Stimulated activated naive CD8-positive, alpha-beta T cell treated with anti-CD3 and anti-CD28 coated beads, Interleukin-15, Interleukin-2, amounts not matched to agents 100 ng/mL and 50 ng/mL, for 24 hours (primary cell): Measurements from ENCODE around the gene CFHR2.
"Not testable (repeated sequence)": the region's sequence is repeated elsewhere in the genome, so short reads cannot be mapped to it uniquely, and the experiment has no call there.

Experiments used
- H3K27ac Mint-ChIP-seq: one replicate; pipeline ENCODE4 v1.8.0; 2021; ENCODE audit warnings: mild to moderate bottlenecking, mixed read lengths
- H3K27me3 Mint-ChIP-seq: one replicate; pipeline ENCODE4 v1.8.0; 2021; ENCODE audit warnings: mixed read lengths
- H3K36me3 Mint-ChIP-seq: one replicate; pipeline ENCODE4 v1.8.0; 2021; ENCODE audit warnings: low read depth, mixed read lengths
- H3K4me1 Mint-ChIP-seq: one replicate; pipeline ENCODE4 v1.8.0; 2021; ENCODE audit warnings: low read depth, mixed read lengths
- H3K4me3 Mint-ChIP-seq: one replicate; pipeline ENCODE4 v1.8.0; 2021; ENCODE audit warnings: mild to moderate bottlenecking, mixed read lengths
- H3K9me3 Mint-ChIP-seq: one replicate; pipeline ENCODE4 v1.8.0; 2021; ENCODE audit warnings: mixed read lengths

The CFHR2 gene

GRCh38 chr1:196943568-196943967 is at the start of gene CFHR2:
Gene CFHR2, plus strand, starts transcription at chr1:196943738. Its CDS starts 143 bp downstream, at chr1:196943881.
- H3K9me3 Mint-ChIP-seq, H3K27ac Mint-ChIP-seq, H3K4me1 Mint-ChIP-seq, H3K27me3 Mint-ChIP-seq, H3K36me3 Mint-ChIP-seq, H3K4me3 Mint-ChIP-seq: not testable (repeated sequence)

DNA sequence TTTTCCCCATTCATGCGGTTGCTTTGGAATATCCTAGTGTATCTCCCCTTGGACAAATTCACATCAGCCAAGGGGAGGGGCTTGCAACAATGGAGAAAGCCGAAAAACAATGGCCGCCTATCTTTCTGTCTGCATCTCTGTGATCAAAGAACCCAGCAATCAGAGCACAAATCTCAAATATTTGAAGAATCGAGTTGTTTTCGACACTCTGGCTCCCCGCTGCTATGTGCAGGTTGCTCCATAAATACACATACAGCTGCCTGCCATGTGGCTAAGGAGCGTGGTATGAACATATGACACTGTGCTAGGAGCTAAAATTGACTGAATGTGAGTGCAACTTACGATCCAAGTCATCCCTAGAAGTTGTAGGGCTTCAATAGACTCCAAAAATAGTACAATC is 47.2 kb upstream of the CFHR2 start:
- Mint-ChIP-seq H3K9me3 (no peaks in the 10 kb centered on the region), H3K27ac (no peak overlapping the region), H3K4me3 (no peak overlapping the region), H3K4me1 (no peaks in the 10 kb centered on the region), H3K36me3 (no peaks in the 10 kb centered on the region), H3K27me3 (peaks cover 16% of the 10 kb centered on the region)

GRCh38 chr1:196897158-196897828 is 46.2 kb upstream of the CFHR2 start:
- H3K27me3 Mint-ChIP-seq = peaks cover 16% of the 10 kb centered on the region
- no peak overlapping the region for H3K4me3 Mint-ChIP-seq
- no peaks in the 10 kb centered on the region for H3K9me3 Mint-ChIP-seq
- no peaks in the 10 kb centered on the region for H3K4me1 Mint-ChIP-seq
- no peak overlapping the region for H3K27ac Mint-ChIP-seq
- H3K36me3 Mint-ChIP-seq = no peaks in the 10 kb centered on the region

- H3K27ac Mint-ChIP-seq = no peak overlapping the region
- no peaks in the 10 kb centered on the region for H3K36me3 Mint-ChIP-seq
- no peaks in the 10 kb centered on the region for H3K9me3 Mint-ChIP-seq
- no peaks in the 10 kb centered on the region for H3K4me1 Mint-ChIP-seq
- no peak overlapping the region for H3K4me3 Mint-ChIP-seq
- peaks cover 9% of the 10 kb centered on the region for H3K27me3 Mint-ChIP-seq
Measured at GRCh38 chr1:196902344-196902743, 41.2 kb upstream of the CFHR2 start.

GRCh38 chr1:196910215-196910614 is 33.3 kb upstream of the CFHR2 start:
- H3K27ac Mint-ChIP-seq = no peak overlapping the region
- no peak overlapping the region for H3K4me3 Mint-ChIP-seq
- no peaks in the 10 kb centered on the region for H3K4me1 Mint-ChIP-seq
- no peaks in the 10 kb centered on the region for H3K27me3 Mint-ChIP-seq
- H3K36me3 Mint-ChIP-seq = no peaks in the 10 kb centered on the region
- no peaks in the 10 kb centered on the region for H3K9me3 Mint-ChIP-seq

DNA sequence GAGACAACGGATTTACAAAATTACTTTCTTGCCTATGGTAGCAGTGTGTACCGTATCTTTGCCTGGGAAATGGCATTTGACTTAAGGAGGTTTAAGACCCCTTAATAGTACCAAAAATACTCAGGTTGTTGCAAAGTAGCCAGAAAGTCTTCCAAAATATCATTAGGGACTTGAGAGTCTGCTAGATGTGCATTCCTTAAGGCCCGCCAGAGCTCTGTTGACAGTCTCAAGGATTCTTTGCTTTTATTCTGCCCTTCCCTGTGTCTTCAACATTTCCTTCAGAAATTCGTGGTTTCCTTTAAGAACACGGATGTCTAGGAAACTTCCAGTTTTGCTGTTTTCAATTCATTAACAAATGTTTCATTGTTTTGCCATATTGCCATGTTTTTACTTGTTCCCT is 31.3 kb upstream of the CFHR2 start:
- not testable (repeated sequence) for H3K4me3 Mint-ChIP-seq, H3K9me3 Mint-ChIP-seq, H3K36me3 Mint-ChIP-seq, H3K4me1 Mint-ChIP-seq, H3K27me3 Mint-ChIP-seq, H3K27ac Mint-ChIP-seq

DNA sequence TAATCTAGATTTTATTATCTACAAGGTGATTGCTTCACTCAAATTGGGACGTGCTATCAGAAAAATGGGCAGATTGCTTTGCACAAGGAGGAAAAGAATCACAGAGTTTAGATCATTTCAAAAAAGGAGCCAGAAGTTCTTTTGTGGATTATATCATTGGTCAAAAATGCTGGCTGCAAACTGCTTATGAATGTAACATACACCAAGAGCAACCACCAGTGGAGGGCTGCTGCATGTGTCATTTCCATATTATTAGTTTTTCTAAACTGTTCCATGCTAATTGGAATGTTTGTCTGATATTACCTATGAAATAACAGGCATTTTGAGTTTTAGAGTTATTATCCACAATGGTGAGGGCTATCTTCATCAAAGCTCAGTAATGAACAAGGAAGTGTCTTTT is 16.7 kb upstream of the CFHR2 start:
- not testable (repeated sequence) for H3K36me3 Mint-ChIP-seq, H3K27ac Mint-ChIP-seq, H3K4me3 Mint-ChIP-seq, H3K9me3 Mint-ChIP-seq, H3K27me3 Mint-ChIP-seq, H3K4me1 Mint-ChIP-seq

GRCh38 chr1:196932853-196933252 is 10.7 kb upstream of the CFHR2 start:
- not testable (repeated sequence) for H3K27me3 Mint-ChIP-seq, H3K4me3 Mint-ChIP-seq, H3K9me3 Mint-ChIP-seq, H3K4me1 Mint-ChIP-seq, H3K36me3 Mint-ChIP-seq, H3K27ac Mint-ChIP-seq

DNA sequence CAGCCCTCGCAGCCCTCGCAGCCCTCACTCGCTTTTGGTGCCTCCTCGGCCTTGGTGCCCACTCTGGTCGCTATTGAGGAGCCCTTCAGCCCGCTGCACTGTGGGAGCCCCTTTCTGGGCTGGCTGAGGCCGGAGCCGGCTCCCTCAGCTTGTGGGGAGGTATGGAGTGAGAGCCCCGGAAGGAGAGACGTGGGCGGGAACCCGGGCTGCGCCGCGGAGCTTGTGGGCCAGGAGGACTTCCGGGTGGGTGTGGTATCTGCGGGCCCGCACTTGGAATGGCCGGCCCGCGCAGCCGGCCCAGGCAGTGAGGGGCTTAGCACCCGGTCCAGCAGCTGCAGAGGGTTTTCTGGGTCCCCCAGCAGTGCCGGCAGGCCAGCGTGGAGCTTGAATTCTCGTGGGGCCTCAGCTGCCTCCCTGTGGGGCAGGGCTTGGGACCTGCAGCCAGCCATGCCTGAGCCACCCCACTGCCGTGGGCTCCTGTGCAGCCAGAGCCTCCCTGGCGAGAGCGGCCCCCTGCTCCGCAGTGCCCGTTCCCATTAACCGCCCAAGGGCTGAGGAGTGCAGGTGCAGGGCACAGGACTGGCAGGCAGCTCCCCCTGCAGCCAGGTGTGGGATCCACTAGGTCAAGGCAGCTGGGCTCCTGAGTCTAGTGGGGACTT is 9.9 kb upstream of the CFHR2 start:
- H3K4me1 Mint-ChIP-seq = no peaks in the 10 kb centered on the region
- no peaks in the 10 kb centered on the region for H3K36me3 Mint-ChIP-seq
- H3K27ac Mint-ChIP-seq = no peak overlapping the region
- no peaks in the 10 kb centered on the region for H3K27me3 Mint-ChIP-seq
- H3K9me3 Mint-ChIP-seq = no peaks in the 10 kb centered on the region
- no peak overlapping the region for H3K4me3 Mint-ChIP-seq

GRCh38 chr1:196941474-196941873 is 2.1 kb upstream of the CFHR2 start:
- not testable (repeated sequence) for H3K4me3 Mint-ChIP-seq, H3K27me3 Mint-ChIP-seq, H3K36me3 Mint-ChIP-seq, H3K4me1 Mint-ChIP-seq, H3K9me3 Mint-ChIP-seq, H3K27ac Mint-ChIP-seq

GRCh38 chr1:196951711-196952394 is 8.3 kb downstream of the CFHR2 start:
- H3K27ac Mint-ChIP-seq = no peak overlapping the region
- H3K36me3 Mint-ChIP-seq = no peaks in the 10 kb centered on the region
- H3K4me3 Mint-ChIP-seq = no peak overlapping the region
- H3K27me3 Mint-ChIP-seq = no peaks in the 10 kb centered on the region
- no peaks in the 10 kb centered on the region for H3K4me1 Mint-ChIP-seq
- peaks cover 7% of the 10 kb centered on the region for H3K9me3 Mint-ChIP-seq

DNA sequence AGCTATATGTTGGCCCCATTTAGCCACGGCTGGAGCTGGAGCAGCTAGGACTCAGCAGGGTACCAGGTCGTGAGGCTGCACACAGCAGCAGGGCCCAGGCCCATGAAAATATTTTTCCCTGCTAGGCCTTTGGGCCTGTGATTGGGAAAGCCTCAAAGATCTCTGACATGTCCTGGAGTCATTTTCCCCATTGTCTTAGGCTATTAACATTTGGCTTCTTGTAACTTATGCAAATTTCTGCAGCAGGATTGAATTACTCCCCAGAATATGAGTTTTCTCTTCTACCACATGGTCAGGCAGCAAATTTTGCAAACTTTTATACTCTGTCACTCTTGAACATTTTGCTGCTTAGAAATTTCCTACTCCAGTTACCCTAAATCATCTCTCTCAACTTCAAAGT is 11.2 kb downstream of the CFHR2 start:
- peaks cover 7% of the 10 kb centered on the region for H3K9me3 Mint-ChIP-seq
- no peak overlapping the region for H3K27ac Mint-ChIP-seq
- no peak overlapping the region for H3K4me3 Mint-ChIP-seq
- no peaks in the 10 kb centered on the region for H3K4me1 Mint-ChIP-seq
- no peaks in the 10 kb centered on the region for H3K36me3 Mint-ChIP-seq
- no peaks in the 10 kb centered on the region for H3K27me3 Mint-ChIP-seq

DNA sequence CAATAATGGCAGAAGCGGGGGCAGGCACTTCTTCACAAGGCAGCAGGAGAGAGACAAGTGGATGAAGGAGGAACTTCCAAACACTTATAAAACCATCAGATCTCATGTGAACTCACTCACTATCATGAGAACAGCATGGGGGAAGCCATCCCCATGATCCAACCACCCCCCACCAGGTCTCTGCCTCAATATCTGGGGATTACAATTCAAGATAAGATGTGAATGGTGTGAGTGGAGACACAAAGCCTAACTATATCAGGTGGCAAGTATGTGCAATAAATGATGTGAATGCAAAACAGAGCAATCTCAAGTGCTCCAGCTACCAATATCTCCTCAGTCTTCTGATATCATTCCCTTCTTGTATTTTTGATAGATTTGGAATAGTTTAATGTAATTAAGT is 12.4 kb downstream of the CFHR2 start:
- Mint-ChIP-seq H3K36me3 (no peaks in the 10 kb centered on the region), H3K27me3 (no peaks in the 10 kb centered on the region), H3K4me1 (no peaks in the 10 kb centered on the region), H3K9me3 (peaks cover 7% of the 10 kb centered on the region), H3K4me3 (no peak overlapping the region), H3K27ac (no peak overlapping the region)

GRCh38 chr1:196960854-196961253 is 17.3 kb downstream of the CFHR2 start:
- H3K4me3 Mint-ChIP-seq = no peak overlapping the region
- no peaks in the 10 kb centered on the region for H3K27me3 Mint-ChIP-seq
- H3K4me1 Mint-ChIP-seq = no peaks in the 10 kb centered on the region
- H3K9me3 Mint-ChIP-seq = no peaks in the 10 kb centered on the region
- H3K36me3 Mint-ChIP-seq = no peaks in the 10 kb centered on the region
- no peak overlapping the region for H3K27ac Mint-ChIP-seq

GRCh38 chr1:196970182-196970581 is 26.6 kb downstream of the CFHR2 start:
- Mint-ChIP-seq H3K36me3 (no peaks in the 10 kb centered on the region), H3K4me1 (no peaks in the 10 kb centered on the region), H3K9me3 (no peaks in the 10 kb centered on the region), H3K27ac (no peak overlapping the region), H3K27me3 (no peaks in the 10 kb centered on the region), H3K4me3 (no peak overlapping the region)

- Mint-ChIP-seq H3K9me3 (no peaks in the 10 kb centered on the region), H3K4me1 (no peaks in the 10 kb centered on the region), H3K4me3 (no peak overlapping the region), H3K27me3 (no peaks in the 10 kb centered on the region), H3K36me3 (no peaks in the 10 kb centered on the region), H3K27ac (no peak overlapping the region)
Measured at GRCh38 chr1:196976278-196976677, 32.7 kb downstream of the CFHR2 start.
